ENCODE data around the gene CREB5. TPM values are rescaled to one million over a fixed set of nuclear protein-coding genes. Genes with fewer than 3 reads are reported as not detected.
"Not testable (repeated sequence)": the region's sequence is repeated elsewhere in the genome, so short reads cannot be mapped to it uniquely, and the experiment has no call there.

CREB5 gene
- total RNA-seq, 2 experiments from 2014 or later: not detected

- Mint-ChIP-seq H3K27ac (no peak overlapping the region), H3K36me3 (ENCODE audit: low read depth) (no peaks in the 10 kb centered on the region), H3K4me1 (ENCODE audit: low read depth) (no peaks in the 10 kb centered on the region), H3K9me3 (ENCODE audit: insufficient read depth) (no peaks in the 10 kb centered on the region), H3K27me3 (ENCODE audit: low read depth) (peaks cover 2% of the 10 kb centered on the region), H3K4me3 (no peak overlapping the region)
- ChIA-PET CTCF (no interaction called here), POLR2A (no interaction called here)
- no peak for DNase-seq
- no peak for ATAC-seq
Observed at GRCh38 chr7:28811008-28811407, 398.7 kb downstream of the CREB5 start.

- Mint-ChIP-seq H3K27ac (no peak overlapping the region), H3K4me1 (ENCODE audit: low read depth) (no peaks in the 10 kb centered on the region), H3K27me3 (ENCODE audit: low read depth) (peaks cover 4% of the 10 kb centered on the region), H3K4me3 (no peak overlapping the region), H3K36me3 (ENCODE audit: low read depth) (no peaks in the 10 kb centered on the region), H3K9me3 (ENCODE audit: insufficient read depth) (no peaks in the 10 kb centered on the region)
- ATAC-seq (no peak), DNase-seq (no peak)
- ChIA-PET CTCF (no interaction called here), POLR2A (no interaction called here)
Observed at GRCh38 chr7:28811701-28812430, 399.5 kb downstream of the CREB5 start.

GRCh38 chr7:28812616-28813015, 400.3 kb downstream of the CREB5 start:
- Mint-ChIP-seq H3K4me3 (no peak overlapping the region), H3K9me3 (ENCODE audit: insufficient read depth) (no peaks in the 10 kb centered on the region), H3K27me3 (ENCODE audit: low read depth) (peaks cover 4% of the 10 kb centered on the region), H3K4me1 (ENCODE audit: low read depth) (no peaks in the 10 kb centered on the region), H3K36me3 (ENCODE audit: low read depth) (no peaks in the 10 kb centered on the region), H3K27ac (no peak overlapping the region)
- ChIA-PET CTCF (interaction anchor here (1.0 kb wide), 1 partner anchor 101 kb away, joined by 3 read pairs; no protein-coding TSS in a partner anchor), POLR2A (no interaction called here)
- DNase-seq: no peak
- ATAC-seq: no peak

DNA sequence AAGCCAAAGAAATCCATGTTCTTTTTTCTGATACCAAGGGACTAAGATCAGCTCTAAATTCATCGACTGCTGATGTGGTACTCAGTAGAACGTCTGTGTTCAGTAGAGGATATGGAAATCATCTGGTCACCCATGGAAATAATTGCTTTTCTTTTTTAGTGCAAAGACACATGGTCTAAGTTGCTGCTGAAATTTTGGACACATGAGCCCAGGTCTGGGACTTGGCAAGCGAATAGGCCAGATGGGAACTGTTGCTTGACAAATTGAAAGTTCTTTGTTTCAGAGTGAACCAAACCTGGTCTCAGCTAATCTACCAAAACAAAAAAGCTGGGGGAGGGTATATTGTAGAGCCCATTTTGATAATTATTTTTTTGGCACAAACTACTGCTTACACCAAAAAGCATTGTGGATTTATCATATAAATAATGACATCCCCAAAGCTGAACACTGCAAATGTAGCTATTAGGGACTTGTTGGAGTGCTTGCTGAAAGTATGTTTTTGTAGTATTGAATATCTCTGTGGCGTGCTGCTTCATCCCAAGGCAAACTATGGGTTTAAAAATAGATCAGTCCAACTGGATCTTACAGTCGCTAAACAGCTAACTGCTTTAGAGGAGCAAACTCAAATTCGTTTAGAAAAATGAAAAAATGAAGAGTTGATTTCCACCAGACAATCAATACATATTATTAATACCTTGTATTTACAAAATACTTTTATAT, 401.1 kb downstream of the CREB5 start:
- ATAC-seq (no peak), DNase-seq (no peak)
- Mint-ChIP-seq H3K4me3 (no peak overlapping the region), H3K9me3 (ENCODE audit: insufficient read depth) (no peaks in the 10 kb centered on the region), H3K27ac (no peak overlapping the region), H3K4me1 (ENCODE audit: low read depth) (no peaks in the 10 kb centered on the region), H3K27me3 (ENCODE audit: low read depth) (peaks cover 4% of the 10 kb centered on the region), H3K36me3 (ENCODE audit: low read depth) (no peaks in the 10 kb centered on the region)
- CTCF ChIA-PET: interaction anchor here (1.0 kb wide), 1 partner anchor 102 kb away, joined by 3 read pairs; no protein-coding TSS in a partner anchor
- POLR2A ChIA-PET: interaction anchor here (0.6 kb wide), 1 partner anchor 1294 kb away, joined by 3 read pairs; no protein-coding TSS in a partner anchor

GRCh38 chr7:28815369-28815927, 403.1 kb downstream of the CREB5 start:
- H3K27me3 Mint-ChIP-seq (ENCODE audit: low read depth): peaks cover 4% of the 10 kb centered on the region
- no peak overlapping the region for H3K27ac Mint-ChIP-seq
- H3K4me3 Mint-ChIP-seq: no peak overlapping the region
- H3K36me3 Mint-ChIP-seq (ENCODE audit: low read depth): no peaks in the 10 kb centered on the region
- ATAC-seq (no peak), DNase-seq (no peak)
- no peaks in the 10 kb centered on the region for H3K4me1 Mint-ChIP-seq (ENCODE audit: low read depth)
- ChIA-PET POLR2A (no interaction called here), CTCF (no interaction called here)
- H3K9me3 Mint-ChIP-seq (ENCODE audit: insufficient read depth): no peaks in the 10 kb centered on the region

DNA sequence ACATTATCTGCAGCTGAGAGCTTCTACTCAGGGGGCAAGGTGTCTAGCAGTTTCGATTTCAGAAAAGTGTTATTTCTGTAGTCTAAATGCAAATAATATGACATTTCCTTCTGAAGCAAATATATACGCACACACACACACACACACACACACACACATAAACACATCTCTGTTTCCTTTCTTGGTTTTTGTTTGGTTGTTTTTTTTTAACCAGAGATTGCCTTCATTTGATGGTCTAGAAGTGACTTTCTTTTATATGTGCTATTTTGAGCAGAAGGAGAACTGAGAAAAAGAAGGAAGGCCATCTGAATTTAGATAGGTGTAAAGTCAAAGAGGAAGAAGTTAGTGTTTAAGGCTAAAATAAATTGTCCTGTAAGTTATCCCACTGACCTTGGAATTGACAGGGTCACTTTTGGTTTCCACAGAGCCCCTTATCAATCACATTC, 403.6 kb downstream of the CREB5 start:
- Mint-ChIP-seq H3K27me3 (ENCODE audit: low read depth) (peaks cover 4% of the 10 kb centered on the region), H3K4me1 (ENCODE audit: low read depth) (no peaks in the 10 kb centered on the region), H3K36me3 (ENCODE audit: low read depth) (no peaks in the 10 kb centered on the region), H3K4me3 (no peak overlapping the region), H3K27ac (no peak overlapping the region), H3K9me3 (ENCODE audit: insufficient read depth) (no peaks in the 10 kb centered on the region)
- ATAC-seq (no peak), DNase-seq (no peak)
- ChIA-PET POLR2A (no interaction called here), CTCF (no interaction called here)

GRCh38 chr7:28818996-28819395, 406.7 kb downstream of the CREB5 start:
- Mint-ChIP-seq H3K27ac (no peak overlapping the region), H3K4me1 (ENCODE audit: low read depth) (no peaks in the 10 kb centered on the region), H3K9me3 (ENCODE audit: insufficient read depth) (no peaks in the 10 kb centered on the region), H3K36me3 (ENCODE audit: low read depth) (no peaks in the 10 kb centered on the region), H3K4me3 (no peak overlapping the region), H3K27me3 (ENCODE audit: low read depth) (peaks cover 14% of the 10 kb centered on the region)
- ChIA-PET CTCF (no interaction called here), POLR2A (no interaction called here)
- DNase-seq: no peak
- no peak for ATAC-seq

GRCh38 chr7:28823582-28823981, 411.3 kb downstream of the CREB5 start:
- POLR2A ChIA-PET: no interaction called here
- H3K27ac Mint-ChIP-seq: no peak overlapping the region

DNA sequence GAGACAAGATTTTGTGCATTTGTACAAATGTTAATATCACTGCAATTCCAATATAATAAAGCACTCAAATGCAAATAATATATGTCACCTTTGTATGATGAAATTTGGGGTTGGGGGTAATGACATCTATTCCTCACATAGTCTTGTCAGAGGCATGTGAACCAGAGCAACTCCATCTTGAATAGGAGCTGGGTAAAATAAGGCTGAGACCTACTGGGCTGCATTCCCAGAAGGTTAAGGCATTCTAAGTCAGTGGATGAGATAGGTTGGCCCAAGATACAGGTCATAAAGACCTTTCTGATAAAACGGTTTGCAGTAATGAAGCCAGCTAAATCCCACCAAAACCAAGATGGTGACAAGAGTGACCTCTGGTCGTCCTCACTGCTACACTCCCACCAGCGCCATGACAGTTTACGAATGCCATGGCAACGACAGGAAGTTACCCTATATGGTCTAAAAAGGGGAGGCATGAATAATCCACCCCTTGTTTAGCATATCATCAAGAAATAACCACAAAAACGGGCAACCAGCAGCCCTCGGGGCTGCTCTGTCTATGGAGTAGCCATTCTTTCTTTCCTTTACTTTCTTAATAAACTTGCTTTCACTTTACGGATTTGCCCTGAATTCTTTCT, 413.6 kb downstream of the CREB5 start:
- POLR2A ChIA-PET: interaction anchor here (0.7 kb wide), 1 partner anchor 1095 kb away, joined by 3 read pairs; no protein-coding TSS in a partner anchor
- H3K4me3 Mint-ChIP-seq; H3K4me1 Mint-ChIP-seq (ENCODE audit: low read depth); H3K9me3 Mint-ChIP-seq (ENCODE audit: insufficient read depth); ATAC-seq; H3K27ac Mint-ChIP-seq; DNase-seq; CTCF ChIA-PET; H3K36me3 Mint-ChIP-seq (ENCODE audit: low read depth): not testable (repeated sequence)
- peaks cover 20% of the 10 kb centered on the region for H3K27me3 Mint-ChIP-seq (ENCODE audit: low read depth)

More at GRCh38 chr7:28823582-28823981, 411.3 kb downstream of the CREB5 start:
- H3K4me1 Mint-ChIP-seq (ENCODE audit: low read depth): no peaks in the 10 kb centered on the region
- ATAC-seq (no peak), DNase-seq (no peak)
- H3K36me3 Mint-ChIP-seq (ENCODE audit: low read depth): no peaks in the 10 kb centered on the region
- peaks cover 20% of the 10 kb centered on the region for H3K27me3 Mint-ChIP-seq (ENCODE audit: low read depth)
- no peak overlapping the region for H3K4me3 Mint-ChIP-seq
- H3K9me3 Mint-ChIP-seq (ENCODE audit: insufficient read depth): no peaks in the 10 kb centered on the region
- CTCF ChIA-PET: no interaction called here

DNA sequence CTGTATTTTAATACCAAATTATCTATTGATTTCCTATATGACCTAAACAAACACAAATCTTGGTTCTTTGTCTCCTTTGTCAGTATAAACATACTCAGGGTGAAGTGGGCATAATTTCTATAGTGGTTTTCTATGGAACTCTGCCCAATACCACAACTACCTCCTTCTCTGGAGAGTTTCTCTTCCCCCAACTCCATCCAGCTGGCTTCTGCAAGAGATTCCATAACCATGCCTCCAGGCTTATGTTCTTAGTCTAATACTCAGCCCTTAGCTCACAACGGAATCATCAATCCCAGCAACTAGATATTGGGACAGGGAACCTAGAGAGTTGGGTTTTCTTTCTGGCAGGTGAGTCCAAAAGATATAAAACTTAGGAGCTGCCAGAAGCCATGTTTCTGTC, 418.5 kb downstream of the CREB5 start:
- no peak for ATAC-seq
- Mint-ChIP-seq H3K9me3 (ENCODE audit: insufficient read depth) (no peaks in the 10 kb centered on the region), H3K4me3 (no peak overlapping the region), H3K4me1 (ENCODE audit: low read depth) (no peaks in the 10 kb centered on the region), H3K27ac (no peak overlapping the region), H3K27me3 (ENCODE audit: low read depth) (peaks cover 10% of the 10 kb centered on the region), H3K36me3 (ENCODE audit: low read depth) (no peaks in the 10 kb centered on the region)
- POLR2A ChIA-PET: no interaction called here
- CTCF ChIA-PET: no interaction called here
- DNase-seq: no peak

GRCh38 chr7:28832669-28833068, 420.4 kb downstream of the CREB5 start:
- ChIA-PET CTCF (no interaction called here), POLR2A (interaction anchor here (0.7 kb wide), 1 partner anchor 13 kb away, joined by 4 read pairs; no protein-coding TSS in a partner anchor)
- Mint-ChIP-seq H3K4me3 (no peak overlapping the region), H3K9me3 (ENCODE audit: insufficient read depth) (no peaks in the 10 kb centered on the region), H3K27me3 (ENCODE audit: low read depth) (peaks cover 4% of the 10 kb centered on the region), H3K27ac (no peak overlapping the region), H3K4me1 (ENCODE audit: low read depth) (no peaks in the 10 kb centered on the region), H3K36me3 (ENCODE audit: low read depth) (no peaks in the 10 kb centered on the region)
- ATAC-seq: no peak
- no peak for DNase-seq

GRCh38 chr7:28835800-28836199, 423.5 kb downstream of the CREB5 start:
- no peak overlapping the region for H3K4me3 Mint-ChIP-seq
- H3K27me3 Mint-ChIP-seq (ENCODE audit: low read depth): peaks cover 6% of the 10 kb centered on the region
- POLR2A ChIA-PET: no interaction called here
- ATAC-seq (no peak), DNase-seq (no peak)
- no peaks in the 10 kb centered on the region for H3K4me1 Mint-ChIP-seq (ENCODE audit: low read depth)
- no peak overlapping the region for H3K27ac Mint-ChIP-seq
- H3K9me3 Mint-ChIP-seq (ENCODE audit: insufficient read depth): no peaks in the 10 kb centered on the region
- CTCF ChIA-PET: no interaction called here
- H3K36me3 Mint-ChIP-seq (ENCODE audit: low read depth): no peaks in the 10 kb centered on the region
